Stimulated activated CD8-positive, alpha-beta memory T cell treated with anti-CD3 and anti-CD28 coated beads, Interleukin-2, amount 100 ng/mL, for 48 hours (primary cell): ENCODE measurements around the gene SUN1.

Experiments
- DNase-seq, 2 donors: peaks; one replicate each; pipeline ENCODE4 v3.0.0-alpha.2; 2020; ENCODE audit warnings: low read depth in 2 of 2

Gene SUN1

DNA sequence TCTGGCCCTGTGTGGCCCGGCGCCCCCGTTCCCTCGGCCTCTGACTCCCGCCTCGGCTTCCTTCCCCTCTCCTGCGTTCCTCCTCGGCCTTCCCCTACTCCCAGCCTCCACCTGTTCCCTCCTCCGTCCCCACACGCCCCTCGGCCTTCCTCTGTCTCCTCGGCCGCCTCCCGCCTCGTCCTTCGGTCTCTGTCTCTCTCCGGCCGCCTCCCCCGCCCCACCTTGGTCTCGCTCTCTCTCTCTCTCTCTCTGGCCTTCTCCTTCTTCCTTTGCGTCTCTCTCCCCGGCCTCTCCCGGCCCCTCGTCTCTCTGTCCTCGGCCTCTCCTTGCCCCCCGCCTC lies 44.7 kb downstream of the SUN1 start:
- DNase-seq: no peak

DNA sequence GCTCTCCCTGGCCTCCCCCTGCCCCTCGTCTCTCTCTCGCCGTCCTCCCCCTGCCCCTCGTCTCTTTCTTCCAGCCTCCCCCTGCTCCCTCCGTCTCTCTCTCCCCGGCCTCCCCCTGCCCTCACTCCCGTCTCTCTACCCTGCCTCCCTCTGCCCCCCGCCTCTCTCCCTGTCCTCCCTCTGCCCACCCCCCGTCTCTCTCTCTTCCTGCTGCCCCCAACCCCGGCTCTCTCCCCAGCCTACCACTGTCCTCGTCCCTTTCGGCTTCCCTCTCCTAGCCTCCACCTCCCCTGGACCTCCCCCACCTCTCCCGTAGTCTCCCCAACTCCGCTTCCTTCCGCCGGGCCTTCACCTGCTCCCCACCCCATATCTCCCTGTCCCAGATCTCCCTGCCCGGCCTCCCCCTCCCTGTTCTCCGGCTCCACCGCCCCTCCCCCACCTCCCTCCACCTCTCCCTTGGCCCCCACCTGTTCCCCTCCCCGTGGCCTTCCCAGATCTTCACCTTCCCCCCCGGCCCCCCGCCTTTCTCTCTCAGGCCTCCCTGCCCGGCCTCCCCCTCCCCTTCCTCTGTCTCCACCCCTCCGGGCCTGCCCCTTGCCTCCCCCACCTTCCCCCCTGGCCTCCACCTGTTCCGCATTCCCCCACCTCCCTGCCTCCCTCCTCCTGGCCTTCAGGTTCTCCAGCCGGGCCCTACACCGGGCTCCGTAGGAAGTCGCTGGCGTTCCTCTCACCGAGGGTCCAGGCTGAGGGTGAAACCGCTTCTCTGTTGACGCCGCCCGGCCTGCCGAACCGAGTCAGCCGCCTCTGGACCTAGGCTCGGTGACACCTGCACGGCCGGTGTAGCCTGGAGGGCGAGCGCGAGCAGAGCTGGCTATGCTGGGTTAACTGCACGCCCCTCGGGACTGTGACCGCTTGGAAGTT lies 45.3 kb downstream of the SUN1 start:
- DNase-seq: no peak

DNA sequence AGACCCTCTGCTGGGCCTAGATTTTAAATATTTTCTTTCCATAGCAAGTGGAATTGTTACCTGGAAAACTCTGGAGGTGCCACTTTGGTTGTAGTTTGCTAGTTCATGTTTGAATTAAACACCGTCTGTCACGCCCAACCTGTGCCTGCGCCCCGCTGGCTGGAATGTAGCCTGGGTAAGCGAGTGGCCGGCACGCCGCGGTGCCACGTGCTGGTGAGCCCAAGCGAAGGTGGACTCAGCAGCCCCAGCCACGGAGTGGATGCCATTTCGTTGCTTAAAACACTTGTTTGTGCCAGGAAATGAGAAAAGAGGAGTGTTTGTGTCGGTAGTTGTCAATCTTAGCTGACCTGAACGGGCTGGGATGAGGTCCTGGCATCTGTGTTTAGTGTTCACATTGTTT lies 46.8 kb downstream of the SUN1 start:
- no peak for DNase-seq

DNA sequence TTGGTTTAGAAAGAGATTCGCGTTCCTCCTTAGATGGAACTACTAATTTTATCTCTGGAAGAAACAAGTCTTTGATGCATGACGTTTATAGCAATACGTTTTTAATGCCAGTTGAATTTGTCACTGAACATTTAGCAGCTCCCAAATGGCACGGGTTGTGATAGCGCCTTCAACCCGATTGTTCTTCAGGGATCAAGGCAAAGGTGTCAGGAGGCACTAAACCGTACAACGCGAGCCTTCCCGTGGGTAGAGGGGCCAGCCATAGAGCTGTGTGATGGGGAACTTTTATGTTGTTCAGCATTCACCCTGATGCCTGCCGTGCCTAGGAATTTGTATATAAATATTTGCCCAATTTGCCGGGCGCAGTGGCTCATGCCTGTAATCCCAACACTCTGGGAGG lies 47.4 kb downstream of the SUN1 start:
- DNase-seq: no peak

DNA sequence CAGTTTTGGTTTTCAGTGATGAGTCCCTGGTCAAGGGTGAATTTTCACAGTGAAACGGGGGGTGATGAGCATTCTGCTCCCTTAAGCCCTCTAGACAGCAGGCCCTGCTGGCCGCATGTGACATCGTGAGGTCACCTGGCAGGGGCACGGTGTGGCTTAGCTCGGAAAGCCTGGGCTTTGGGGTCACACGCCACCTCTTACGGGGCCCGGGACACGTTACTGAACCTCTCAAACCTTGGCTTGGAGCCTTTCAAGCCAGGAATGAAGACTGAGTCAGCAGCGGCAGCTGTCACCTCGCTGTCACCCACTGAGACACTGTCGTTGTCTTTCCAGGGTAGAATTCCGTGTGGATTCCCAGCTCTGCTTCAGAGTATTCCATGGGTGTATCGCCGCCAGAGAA lies 48.2 kb downstream of the SUN1 start:
- no peak for DNase-seq

DNA sequence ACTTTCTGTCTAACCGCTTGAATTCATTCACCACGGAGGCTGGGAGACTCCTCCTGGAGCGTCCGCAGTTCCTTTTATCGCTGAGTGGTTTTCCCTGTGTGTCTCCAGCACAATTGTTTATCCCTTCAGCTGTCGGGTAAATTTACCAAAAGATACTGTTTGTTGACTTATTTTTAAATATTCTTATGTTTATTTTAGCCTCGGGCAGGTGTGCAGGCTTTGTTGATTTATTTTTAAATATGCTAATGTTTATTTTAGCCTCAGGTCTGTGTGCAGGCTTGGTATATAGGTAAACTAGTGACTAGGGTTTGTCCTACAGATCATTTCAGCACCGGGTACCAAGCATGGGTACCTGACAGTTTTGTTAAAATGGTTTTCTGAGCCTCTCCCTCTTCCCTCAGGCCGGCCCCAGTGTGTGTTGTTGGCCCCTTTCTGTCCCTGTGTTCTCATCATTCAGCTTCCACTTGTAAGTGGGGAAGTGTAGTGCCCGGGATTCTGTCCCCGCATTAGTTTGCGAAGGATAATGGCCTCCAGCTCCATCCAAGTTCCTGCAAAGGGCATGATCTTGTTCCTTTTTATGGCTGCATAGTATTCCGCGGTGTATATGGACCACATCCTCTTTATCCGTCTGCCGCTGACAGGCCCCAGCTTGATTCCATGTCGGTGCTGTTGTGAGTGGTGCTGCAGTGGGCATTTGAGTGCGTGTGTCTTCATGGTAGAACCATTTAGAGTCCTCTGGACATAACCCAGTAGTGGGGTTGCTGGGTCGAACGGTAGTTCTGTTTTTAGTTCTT lies 49.4 kb downstream of the SUN1 start:
- DNase-seq: no peak

DNA sequence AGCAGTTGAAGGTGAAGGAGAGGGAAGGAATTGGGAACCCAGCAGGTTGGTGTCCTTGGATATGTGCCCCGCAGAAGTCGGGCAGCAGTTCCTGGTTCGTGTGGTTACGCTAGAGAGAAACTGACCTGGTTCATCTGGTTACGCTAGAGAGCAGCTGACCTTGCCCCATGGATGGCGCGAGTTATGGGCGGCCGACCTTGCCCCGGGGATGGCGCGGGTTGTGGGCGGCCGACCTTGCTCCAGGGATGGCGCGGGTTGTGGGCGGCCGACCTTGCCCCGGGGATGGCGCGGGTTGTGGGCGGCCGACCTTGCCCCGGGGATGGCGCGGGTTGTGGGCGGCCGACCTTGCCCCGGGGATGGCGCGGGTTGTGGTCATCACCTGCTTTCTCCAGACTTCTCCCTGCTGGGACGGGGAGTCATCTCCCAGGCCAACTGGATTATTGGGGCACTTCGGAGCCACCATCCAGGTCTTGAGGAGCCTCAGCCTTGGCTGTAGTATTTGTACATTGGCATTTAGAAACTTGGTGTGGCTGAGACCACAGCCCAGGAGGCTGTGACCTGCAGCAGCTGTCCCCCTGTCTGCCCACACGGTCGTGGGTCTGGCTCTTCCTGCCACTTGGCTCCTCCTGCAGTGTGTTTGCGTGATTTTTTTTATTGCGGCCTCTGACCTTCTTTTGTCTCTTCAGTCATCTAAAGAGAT lies 50.2 kb downstream of the SUN1 start:
- DNase-seq: no peak

DNA sequence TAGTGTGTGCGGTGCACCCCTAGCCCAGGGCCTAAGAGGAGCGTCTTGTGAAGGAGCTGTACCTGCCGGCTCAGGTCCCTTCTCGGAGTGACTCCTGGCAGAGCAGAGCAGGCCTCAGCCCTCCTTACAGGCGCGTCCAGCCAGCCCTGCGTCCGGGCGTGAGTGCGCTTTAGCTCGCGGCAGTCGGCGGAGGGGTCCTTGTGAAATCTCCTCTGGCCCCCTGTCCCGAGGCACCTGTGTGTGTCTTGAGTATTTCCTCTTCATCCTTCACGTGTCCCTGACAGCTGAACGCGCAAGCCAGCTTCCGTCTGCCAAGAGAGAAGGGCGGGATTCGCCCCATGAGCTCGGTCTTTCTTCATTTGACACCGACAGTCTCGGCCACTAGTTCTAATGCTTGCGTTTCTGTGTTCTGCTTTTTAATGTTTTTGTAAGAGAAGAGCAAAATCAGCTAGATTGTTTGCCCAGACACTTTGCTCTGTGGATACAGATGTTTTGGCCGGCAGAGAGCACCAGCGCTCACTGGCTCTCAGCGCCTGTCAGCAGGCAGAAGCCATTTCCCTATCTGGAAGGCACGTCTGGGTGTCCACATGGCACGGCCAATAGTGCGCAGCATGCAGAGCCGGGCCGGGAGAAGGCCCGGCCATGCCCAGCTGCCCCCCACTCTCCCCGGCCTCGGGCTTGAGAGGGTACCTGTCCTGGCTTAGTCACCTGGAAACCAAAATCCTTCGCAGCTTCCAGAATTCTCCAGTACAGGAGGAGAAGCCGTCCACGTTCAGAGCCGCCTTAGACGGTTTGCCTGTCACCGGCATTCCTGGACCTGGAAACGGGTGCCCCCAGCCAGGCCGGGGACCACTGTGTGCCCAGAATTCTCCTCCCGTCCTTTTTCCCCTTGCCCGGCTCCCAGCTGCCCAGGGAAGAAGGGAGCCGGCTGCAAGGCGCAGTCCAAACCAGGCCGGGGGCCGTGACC lies 51.1 kb downstream of the SUN1 start:
- DNase-seq: no peak

DNA sequence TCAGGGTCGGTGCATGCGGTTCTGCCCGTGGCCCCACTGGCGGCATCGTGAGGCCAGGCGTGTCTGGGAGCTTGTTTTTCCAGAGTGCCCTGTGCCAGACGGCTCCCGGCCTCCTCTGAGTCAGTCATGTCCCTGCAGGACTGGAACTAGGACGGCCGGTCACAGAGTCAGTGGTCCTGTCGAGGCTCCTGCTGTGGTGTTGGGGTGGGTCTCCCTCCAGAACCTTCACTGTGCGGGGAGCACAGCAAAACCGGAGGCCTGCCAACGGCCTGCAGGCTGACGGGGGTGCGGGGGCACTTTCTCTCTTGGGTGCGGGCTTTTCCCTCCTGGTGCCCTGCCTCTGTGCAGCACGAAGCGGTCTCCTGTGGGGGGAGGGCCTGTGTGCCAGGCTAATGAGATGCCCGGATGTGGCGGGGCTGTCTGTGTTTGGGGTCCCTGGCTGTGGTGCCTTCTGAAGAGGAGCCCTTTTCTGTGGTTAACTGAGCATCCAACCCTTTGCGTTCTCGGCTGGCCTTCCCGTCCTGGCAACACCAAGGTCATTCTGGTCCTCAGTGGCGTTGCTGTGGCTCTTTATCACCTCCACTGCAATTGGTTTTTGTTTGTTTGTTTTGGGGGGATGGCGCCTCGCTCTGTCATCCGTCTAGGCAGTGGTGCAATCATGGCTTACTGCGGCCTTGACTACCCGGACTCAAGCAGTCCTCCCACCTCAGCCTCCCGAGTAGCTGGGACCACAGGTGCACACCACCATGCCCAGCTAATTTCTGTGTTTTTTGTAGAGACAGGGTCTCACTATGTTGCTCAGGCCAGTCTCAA lies 52.1 kb downstream of the SUN1 start:
- DNase-seq: no peak

DNA sequence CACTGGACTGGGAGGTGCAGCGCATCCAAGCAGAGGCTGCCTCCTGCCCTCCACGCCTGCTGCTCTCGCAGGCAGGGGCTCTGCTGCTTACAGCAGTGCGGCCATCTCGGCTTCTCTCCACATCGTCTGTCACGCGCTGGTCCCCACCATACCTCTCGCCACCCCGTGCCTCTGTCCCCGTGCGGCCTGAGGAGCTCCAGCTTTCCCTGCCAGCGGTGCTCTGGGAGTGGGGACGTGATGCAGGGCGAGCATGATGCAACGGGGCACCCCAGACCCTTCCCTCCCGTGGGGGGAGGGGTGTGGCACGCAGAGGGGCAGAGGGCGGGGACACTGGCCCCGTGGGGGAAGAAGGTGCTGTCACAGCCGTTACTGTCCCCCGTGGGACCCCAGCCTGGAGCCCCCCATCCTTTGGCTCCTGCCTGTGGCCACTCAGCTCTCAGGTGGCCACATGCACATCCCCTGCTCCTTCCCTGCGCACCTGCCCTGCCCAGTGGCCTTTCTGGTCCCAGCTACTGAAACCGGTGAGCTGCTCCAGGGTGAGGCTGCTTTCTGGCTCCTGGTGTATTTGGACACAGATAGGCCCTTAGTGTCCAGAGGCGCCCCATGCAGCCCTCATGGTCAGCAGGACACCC lies 53.1 kb downstream of the SUN1 start:
- DNase-seq: no peak

DNA sequence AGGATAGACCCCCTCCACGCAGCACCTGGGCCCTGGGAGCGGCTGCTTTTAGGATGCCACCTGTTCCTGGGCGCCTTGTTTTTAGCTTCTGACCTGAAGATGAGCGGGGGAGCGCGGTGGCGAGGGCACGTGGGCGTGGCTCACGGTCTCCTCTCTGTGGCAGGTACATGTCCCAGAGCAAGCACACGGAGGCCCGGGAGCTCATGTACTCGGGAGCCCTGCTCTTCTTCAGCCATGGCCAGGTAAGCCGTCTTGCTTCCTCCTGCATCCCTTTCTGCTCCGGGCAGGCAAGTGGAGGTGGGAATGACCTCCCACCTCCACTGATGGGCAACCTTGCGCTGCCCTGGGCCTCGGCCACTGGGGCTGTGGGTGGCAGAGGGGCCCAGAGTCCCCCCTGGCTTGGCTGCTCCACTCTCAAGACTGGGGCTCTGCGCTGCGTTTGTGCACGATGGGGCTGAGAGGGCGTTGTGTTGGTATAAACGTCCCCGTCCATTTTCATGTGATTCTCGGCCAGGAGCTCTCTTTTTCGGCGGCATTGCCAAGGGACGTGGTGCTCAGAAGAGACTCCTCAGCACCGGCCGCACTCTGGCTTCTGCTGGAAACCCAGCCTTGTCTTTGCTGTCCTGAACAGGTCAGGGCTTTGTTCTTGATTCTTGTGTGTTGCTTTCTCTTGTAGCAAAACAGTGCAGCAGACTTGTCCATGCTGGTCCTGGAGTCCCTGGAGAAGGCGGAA lies 53.8 kb downstream of the SUN1 start:
- DNase-seq: no peak

DNA sequence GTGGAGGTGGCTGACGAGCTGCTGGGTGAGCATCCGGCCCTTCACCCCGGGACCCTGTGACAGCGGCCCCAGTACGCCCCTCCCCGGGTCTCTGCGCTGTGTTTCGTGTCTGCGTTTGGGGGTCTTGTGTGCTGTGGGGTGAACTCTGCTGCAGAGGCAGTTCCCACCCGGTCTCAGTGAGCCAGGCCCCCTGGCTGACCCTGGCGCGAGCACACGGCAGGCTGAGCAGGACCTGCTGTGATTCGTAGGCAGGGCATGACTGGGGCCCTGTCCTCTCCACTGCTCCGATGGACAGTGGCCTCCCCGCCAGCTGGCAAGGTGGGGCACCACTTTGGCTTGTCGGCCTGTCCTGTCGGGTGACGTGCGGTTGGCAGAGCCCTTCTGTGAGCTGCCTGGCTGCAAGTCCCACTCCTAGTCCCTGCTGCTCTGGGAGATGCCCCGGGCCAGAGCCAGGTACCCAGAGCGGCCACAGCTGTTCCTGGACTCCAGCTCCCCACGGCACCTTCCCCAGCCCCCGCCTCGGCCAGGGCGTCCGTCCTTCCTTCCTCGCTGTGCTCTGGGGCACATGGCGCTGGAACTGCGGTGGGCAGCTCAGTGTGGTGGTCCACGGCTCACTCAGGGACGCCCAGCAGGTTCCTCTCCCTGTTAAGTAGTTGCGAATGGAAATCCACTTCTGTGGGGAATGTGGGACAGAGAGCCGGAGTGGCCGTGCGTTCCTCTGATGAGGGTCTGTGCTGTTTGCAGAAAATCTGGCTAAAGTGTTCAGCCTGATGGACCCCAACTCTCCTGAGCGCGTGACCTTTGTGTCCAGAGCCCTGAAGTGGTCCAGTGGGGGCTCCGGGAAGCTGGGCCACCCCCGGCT lies 54.6 kb downstream of the SUN1 start:
- no peak for DNase-seq

DNA sequence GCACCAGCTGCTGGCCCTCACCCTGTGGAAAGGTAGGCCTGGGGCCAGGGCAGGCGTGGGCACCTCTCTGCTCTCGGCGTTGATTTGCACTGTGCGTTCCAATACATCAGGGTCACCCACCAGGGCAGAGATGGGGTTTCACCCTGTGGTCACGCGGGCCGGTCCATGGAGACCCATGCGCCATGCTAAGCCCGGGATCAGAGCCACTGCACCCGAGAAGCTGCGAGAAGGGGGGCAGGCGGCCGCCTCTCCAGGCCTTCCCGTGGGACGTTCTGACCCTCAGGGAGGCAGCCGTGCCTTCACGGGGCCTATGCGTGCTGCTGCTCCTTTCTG lies 55.2 kb downstream of the SUN1 start:
- no peak for DNase-seq

DNA sequence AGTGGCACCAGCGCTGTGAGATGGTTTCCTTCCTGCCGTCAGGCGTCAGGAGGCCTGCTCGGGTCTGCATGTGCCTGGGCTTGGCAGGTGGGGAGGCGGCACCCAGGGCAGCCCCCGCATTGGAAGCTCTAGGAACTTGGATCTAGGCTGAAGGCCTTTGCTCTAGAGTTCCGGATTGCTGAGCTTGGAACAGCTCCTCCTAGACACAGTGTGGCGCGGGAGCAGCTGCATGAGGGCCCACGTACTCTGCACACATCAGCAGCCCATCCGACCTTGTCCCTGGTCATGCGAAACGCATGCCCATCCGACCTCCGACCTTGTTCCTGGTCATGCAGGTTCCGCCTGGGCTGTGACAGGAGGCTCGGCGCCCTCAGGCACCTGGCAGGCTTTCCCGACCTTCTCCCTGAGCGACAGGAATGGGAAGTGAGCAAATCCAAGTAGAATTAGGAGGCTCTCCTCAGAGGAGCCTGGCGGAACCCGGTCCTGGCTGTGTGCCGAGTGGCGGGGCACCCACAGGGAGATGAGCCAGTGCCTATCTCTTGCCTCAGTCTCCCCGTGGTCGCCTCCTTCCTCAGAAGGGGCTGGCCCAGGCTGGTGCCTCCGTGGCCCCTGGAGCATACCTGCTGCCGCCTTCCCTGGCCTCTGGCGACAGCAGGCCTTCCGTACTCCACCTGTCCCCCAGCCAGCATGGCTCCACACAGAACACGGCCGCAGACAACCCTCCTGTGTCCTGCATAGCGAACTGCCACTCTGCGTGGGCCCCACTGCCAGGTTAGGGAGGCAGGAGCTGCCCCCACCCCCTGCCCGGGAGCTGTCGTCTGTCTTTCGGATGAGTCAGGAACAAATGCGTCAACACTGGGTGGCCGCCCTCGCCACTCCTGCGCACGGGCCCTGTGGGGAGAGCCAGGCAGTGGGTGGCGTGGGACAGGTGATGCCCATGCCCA lies 56.1 kb downstream of the SUN1 start:
- DNase-seq: no peak

DNA sequence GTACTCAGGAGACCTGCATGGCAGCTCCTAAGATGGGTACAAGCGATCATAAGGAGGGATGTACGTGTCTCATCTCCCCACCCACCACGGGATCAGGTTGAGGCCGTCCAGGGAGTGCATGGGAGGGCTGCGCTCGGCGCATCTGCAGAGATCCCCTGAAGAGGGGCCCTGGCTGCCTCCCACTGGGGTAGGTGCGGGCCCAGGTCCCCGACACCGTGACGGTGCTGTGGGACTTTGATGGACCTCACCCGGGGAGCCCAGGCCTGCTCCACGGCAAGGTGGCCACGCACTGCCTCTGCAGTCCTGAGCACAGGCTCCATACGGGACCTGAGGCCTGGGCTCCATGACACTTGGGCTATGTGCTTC lies 56.7 kb downstream of the SUN1 start:
- DNase-seq: no peak

DNA sequence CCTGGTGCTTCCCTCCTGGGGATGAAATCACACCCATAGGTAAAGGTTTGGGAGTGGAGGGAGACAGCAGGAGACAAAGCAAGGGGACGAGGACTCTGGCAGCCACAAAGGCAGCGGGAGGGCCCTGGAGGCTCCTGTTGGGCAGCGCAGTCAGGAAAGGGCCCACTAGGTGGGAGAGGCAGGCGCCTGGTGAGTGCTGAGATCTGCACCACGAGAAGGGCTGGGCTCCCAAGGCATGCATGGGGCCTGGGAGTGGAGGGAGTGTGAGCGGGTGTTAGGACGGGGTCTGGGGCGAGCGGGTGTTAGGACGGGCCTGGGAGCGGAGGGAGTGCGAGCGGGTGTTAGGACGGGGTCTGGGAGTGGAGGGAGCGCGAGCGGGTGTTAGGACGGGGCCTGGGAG lies 57.1 kb downstream of the SUN1 start:
- DNase-seq: no peak

DNA sequence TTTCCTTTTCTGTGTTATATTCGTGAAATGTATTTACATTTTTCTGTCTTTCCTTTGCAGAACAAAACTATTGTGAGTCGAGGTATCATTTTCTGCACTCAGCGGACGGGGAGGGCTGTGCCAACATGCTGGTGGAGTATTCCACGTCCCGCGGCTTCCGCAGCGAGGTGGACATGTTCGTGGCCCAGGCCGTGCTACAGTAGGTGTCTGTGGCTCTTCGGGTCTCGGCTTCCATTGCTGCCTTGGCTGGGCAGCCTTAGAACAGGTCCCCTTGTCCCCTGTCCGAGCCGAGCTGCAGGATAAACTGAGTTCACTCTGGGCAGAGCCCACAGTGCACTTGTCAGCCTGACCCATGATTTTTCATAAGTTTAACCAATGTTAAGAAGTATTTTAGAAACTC lies 58.6 kb downstream of the SUN1 start:
- no peak for DNase-seq

DNA sequence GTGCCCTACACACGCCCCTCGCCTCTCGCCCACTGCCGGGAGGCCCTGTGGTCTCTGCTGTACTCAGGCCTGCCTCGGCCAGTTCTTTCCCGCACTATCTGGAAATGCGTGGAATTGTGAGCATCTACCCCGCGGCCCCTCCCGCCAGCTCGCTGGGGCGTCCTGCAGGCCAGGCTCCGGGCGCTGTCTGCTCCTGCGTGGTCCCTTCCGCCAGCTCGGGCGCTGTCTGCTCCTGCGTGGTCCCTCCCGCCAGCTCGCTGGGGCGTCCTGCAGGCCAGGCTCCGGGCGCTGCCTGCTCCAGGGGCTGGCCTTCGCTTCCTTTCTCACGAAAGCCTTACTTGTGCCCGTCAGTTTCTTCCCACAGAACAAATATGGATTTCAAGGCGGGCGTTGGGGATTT lies 59.0 kb downstream of the SUN1 start:
- no peak for DNase-seq
